ENCODE measurements around the gene PHF2.

PHF2 gene

GRCh38 chr9:93587284-93587650 lies 10.9 kb downstream of the PHF2 start:
- no peak for DNase-seq (ENCODE audit: low spot score)

GRCh38 chr9:93587651-93588347 lies 11.4 kb downstream of the PHF2 start:
- DNase-seq (ENCODE audit: low spot score) = no peak

- peak; percentile 55 for DNase-seq (ENCODE audit: low spot score)
Observed at GRCh38 chr9:93588641-93589609, 12.5 kb downstream of the PHF2 start.

- DNase-seq (ENCODE audit: low spot score) = peak; percentile 72
Observed at GRCh38 chr9:93589688-93590087, 13.3 kb downstream of the PHF2 start.

- DNase-seq (ENCODE audit: low spot score) = no peak
Observed at GRCh38 chr9:93590609-93591234, 14.3 kb downstream of the PHF2 start.

- no peak for DNase-seq (ENCODE audit: low spot score)
Observed at GRCh38 chr9:93591301-93592007, 15.1 kb downstream of the PHF2 start.

- DNase-seq (ENCODE audit: low spot score) = no peak
Observed at GRCh38 chr9:93592008-93592642, 15.7 kb downstream of the PHF2 start.

GRCh38 chr9:93592643-93593021 lies 16.2 kb downstream of the PHF2 start:
- no peak for DNase-seq (ENCODE audit: low spot score)

GRCh38 chr9:93593144-93593658 lies 16.8 kb downstream of the PHF2 start:
- no peak for DNase-seq (ENCODE audit: low spot score)

GRCh38 chr9:93594041-93594756 lies 17.8 kb downstream of the PHF2 start:
- DNase-seq (ENCODE audit: low spot score) = no peak

GRCh38 chr9:93595461-93595860 lies 19.1 kb downstream of the PHF2 start:
- DNase-seq (ENCODE audit: low spot score) = no peak

GRCh38 chr9:93595861-93596365 lies 19.5 kb downstream of the PHF2 start:
- no peak for DNase-seq (ENCODE audit: low spot score)

- DNase-seq (ENCODE audit: low spot score) = no peak
Observed at GRCh38 chr9:93596399-93596798, 20.0 kb downstream of the PHF2 start.

GRCh38 chr9:93597142-93597706 lies 20.8 kb downstream of the PHF2 start:
- no peak for DNase-seq (ENCODE audit: low spot score)

GRCh38 chr9:93597871-93598646 lies 21.7 kb downstream of the PHF2 start:
- DNase-seq (ENCODE audit: low spot score) = no peak

- no peak for DNase-seq (ENCODE audit: low spot score)
Observed at GRCh38 chr9:93598647-93599241, 22.4 kb downstream of the PHF2 start.

- DNase-seq (ENCODE audit: low spot score) = no peak
Observed at GRCh38 chr9:93599571-93600403, 23.4 kb downstream of the PHF2 start.

GRCh38 chr9:93600504-93600903 lies 24.1 kb downstream of the PHF2 start:
- no peak for DNase-seq (ENCODE audit: low spot score)
